Stimulated activated CD4-positive, alpha-beta T cell treated with anti-CD3 and anti-CD28 coated beads, Interleukin-1b, Interleukin-23, amount 100 ng/mL, for 1 hour (primary cell): Measurements from ENCODE around the gene ZNF780A.
"Not testable (repeated sequence)": the region's sequence is repeated elsewhere in the genome, so short reads cannot be mapped to it uniquely, and the experiment has no call there.

Experiments
- DNase-seq, 2 donors: peaks; one replicate each; pipeline ENCODE4 v3.0.0-alpha.2; 2020; ENCODE audit warnings: low read depth in 2 of 2

ZNF780A gene

DNA sequence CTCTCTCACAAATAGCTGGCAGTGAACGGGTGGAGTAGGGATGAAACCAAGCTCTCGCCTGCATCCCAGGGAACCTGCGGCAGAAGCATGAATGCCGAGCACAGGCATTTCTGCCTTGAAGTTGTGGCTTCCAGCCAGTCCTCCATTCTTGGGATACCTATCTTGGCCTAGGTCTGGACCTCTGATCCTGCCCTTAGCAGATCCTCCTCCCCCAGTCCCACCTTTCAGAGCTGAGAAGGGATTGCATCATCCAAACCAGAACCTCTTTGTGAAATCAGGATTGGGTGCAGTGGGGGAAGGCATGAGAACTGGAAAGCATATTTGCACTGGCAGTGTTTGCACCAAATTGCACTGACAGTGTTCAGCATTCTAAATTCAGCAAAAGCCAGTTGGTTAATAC, 5.8 kb downstream of the ZNF780A start:
- DNase-seq = no peak

DNA sequence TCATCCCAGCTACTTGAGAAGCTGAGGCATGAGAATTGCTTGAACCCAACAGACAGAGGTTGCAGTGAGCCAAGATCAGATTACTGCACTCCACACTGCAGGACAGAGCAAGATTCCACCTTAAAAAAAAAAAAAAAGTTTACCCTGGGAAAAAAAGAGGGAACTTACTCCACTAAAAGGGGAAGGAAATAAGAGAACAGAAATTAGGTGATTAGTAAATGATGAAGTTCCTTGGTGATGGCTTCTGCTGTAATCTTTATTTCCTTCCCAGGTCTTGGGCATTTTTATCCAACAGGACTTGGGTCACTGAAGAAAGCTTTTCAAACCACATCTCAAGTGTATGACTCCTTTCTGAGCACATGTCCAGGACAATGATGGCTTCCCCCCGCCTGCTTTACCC, 9.3 kb downstream of the ZNF780A start:
- DNase-seq = no peak

DNA sequence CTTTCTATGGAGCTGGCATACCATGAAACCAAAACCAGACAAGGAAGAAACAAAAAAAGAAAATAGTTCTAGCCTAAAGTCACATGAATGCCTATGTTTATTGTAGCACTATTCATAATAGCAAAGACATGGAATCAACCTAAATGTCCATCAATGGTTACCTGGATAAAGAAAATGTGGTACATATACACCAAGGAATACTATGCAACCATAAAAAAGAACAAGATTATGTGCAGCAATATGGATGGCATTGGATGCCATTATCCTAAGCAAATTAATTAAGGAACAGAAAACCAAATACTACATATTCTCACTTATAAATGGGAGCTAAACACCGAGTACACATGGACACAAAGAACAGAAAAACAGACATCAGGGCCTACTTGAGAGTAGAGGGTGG, 10.5 kb downstream of the ZNF780A start:
- no peak for DNase-seq

DNA sequence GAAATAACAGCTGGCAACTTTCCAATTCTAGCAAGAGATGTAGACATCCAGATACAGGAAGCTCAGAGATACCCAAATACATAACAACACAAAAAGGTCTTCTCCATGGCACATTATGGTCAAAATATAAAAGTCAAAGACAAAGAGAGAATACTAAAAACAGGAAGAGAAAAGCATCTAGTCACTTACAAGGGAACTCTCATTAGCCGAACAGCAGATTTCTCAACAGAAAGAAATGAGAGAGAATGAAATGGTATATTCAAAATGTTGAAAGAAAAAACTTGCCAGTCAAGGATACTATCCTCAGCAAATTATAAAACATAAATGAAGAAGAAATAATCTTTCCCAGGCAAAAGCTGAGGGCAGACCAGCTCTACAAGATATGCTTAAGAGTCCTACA, 12.4 kb downstream of the ZNF780A start:
- DNase-seq = no peak

DNA sequence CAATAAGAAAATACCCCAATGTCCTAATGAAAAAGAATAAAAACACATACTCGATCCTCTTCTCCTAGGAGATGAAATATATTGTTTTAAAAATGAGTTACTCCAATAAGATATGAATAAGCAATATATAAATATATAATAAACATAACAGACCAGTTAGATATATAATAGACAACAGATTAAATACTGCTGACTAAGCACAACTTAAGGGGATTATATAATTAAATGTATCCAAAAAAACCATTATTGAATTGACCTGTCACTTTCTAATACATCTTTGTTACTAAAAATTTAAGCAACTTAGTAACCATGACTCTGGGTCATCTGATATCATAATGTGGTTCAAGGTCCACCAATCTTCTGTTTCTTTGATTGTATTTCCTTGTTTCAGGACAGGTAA, 20.7 kb downstream of the ZNF780A start:
- no peak for DNase-seq

DNA sequence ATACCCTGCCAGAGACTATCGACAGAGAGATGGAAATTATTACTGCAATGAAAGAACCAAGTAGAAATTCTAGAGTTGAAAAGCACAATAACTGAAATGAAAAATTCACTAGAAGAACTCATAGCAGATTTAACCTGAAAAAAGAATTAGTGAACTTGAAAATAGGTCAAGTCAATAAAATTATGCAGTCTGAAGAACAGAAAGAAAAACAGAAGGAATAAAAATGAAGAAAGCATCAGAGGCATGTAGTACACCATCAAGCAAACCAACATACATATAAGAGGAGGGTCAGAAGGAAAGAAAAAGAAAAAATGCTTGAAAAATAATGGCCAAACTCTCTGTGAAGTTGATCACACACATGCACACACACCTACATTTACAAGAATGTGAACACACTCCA, 31.1 kb downstream of the ZNF780A start:
- no peak for DNase-seq

DNA sequence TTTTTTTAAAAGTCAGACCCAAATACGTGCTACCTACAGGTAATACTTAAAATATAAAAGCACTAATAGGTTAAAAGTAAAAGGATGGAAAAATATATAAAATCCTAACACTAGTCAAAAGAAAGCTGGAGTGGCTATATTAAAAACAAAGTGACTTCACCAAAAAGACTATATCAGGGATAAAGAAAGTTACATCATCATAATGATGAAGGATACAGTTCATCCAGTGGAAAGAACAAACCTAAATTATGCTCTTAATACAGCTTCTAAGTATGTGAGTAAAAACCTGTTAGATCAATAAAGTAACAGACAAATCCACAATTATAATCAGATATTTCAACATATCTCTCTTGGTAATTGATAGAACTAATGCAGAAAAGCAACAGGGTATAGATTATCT, 33.6 kb downstream of the ZNF780A start:
- no peak for DNase-seq

DNA sequence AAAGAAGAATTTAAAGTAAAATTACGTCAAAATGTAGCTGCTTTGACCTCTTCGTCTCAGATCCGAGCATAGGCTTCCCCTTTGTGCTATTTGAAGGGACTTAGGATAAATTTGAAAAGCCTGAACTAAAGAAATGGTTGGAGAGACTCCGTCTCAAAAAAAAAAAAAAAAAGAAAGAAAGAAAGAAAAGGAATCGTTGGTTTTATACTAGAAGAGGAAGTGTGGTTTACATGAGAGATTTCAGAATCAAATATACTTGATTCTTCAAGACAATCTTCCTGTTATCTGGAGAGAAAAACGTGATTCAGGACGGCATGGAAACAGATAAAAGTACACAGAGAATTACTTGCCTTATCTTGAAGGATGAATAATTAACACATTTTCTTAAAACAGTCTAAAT, 34.2 kb downstream of the ZNF780A start:
- DNase-seq = no peak

DNA sequence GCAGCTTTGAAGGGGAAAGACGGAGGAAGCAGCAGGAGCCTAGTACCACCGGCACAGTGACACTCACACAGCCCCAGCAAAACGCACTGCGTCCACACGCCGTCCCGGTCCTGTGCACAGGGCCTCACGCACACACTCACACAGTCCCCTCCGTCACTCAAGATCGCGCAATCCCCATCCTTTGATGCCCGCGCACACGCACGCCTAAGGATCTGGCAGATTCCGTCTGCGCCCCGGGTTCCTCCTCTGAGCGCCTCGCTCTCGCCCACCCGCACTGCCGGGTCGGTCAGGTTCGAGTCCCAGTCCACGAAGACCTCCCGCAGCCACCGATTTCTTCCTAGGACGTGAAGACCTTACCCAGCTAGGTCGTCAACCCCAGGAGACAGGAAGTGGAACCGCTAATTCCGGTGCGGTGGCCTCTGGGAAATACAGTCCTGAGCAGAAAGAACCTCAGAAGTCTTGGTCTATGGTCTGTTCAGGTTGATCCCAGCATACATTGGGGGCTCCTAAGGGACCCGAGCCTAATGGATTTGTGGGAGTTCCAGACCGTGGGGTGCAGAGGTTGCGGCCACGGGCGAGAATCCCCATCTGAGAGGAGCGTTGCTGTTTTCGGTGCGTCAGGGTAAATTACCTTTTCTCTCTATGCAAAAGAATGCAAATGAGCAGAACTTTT, 34.8 kb downstream of the ZNF780A start, which contains the start of gene ZNF780B:
Gene ZNF780B, minus strand, starts transcription at position 400 of the 673 bp plus-strand sequence. CDS start 5,899 bp downstream, outside the sequence.
- peak; percentile 15 to 31 for DNase-seq

DNA sequence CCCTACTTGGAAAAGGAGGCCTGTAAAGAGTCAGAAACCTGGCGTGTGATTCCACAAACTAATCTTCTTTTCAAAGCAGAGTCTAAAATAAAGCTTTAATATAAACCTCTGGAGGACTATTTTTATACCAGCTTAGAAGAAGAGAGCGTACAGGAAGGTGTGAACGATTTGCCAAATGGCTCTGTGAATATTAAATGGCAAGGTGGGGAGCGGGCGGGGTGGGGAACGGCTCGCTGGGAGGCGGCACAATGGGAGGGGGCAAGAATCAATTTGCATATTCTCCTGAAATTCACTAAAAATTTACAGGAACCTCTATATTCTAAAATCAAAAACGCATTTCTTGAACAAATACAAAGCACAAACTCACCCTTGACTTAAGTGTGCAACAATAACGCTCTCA, 35.7 kb downstream of the ZNF780A start:
- no peak for DNase-seq

DNA sequence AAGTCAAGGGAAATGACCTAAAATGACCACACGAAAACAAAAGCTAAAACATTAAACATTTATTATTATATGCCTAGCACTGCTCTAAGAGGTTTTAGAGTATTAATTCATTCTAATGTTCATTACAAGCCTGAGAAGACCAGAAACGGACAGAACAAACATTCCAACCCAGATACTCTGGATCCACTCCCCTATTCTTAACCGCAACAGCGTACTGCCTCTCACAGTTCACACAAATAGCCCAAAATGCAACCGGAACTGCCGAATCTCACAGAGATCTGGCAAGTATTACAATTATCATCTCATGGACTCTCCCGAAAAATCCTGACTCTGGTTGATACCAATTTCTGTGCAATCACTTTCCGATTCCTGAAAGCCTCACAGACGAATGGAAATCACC, 36.1 kb downstream of the ZNF780A start:
- DNase-seq = no peak

DNA sequence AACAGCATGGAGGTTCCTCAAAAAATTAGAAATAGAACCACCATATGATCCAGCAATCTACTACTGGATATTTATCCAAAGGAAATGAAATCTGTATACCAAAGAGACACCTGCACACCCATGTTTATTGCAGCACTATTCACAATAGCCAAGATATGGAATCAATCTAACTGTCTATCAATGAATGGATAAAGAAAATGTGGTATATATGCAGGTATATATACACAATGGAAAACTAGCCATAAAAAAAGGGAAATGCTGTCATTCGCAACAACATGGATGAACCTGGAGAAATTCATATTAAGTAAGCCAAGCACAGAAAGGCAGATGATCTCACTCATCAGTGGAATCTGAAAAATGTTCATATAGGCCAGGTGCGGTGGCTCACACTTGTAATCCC, 37.3 kb downstream of the ZNF780A start:
- no peak for DNase-seq

DNA sequence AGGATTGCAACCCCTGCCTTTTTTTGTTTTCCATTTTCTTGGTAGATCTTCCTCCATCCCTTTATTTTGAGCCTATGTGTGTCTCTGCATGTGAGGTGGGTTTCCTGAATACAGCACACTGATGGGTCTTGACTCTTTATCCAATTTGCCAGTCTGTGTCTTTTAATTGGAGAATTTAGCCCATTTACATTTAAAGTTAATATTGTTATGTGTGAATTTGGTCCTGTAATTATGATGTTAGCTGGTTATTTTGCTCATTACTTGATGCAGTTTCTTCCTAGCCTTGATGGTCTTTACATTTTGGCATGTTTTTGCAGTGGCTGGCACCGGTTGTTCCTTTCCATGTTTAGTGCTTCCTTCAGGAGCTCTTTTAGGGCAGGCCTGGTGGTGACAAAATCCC, 49.0 kb downstream of the ZNF780A start:
- not testable (repeated sequence) for DNase-seq

DNA sequence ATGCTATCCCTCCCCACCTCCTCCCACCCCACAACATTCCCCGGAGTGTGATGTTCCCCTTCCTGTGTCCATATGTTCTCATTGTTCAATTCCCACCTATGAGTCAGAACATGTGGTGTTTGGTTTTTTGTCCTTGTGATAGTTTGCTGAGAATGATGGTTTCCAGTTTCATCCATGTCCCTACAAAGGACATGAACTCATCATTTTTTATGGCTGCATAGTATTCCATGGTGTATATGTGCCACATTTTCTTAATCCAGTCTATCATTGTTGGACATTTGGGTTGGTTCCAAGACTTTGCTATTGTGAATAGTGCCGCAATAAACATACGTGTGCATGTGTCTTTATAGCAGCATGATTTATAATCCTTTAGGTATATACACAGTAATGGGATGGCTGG, 52.7 kb downstream of the ZNF780A start:
- DNase-seq = not testable (repeated sequence)

DNA sequence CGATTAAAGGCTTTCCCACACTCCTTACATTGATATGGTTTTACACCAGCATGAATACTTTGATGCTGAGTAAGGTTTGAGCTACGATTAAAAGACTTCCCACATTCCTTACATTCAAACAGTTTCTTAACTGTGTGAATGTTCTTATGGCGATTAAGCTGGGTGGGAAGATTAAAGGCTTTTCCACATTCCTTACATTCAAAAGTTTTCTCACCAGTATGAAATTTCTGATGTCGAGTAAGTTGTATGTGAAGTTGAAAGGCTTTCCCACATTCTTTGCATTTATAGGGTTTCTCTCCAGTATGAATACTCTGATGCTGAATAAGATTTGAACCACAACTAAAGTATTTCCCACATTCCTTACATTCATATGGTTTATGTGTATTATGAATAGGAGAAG, 54.7 kb downstream of the ZNF780A start:
- DNase-seq = no peak

DNA sequence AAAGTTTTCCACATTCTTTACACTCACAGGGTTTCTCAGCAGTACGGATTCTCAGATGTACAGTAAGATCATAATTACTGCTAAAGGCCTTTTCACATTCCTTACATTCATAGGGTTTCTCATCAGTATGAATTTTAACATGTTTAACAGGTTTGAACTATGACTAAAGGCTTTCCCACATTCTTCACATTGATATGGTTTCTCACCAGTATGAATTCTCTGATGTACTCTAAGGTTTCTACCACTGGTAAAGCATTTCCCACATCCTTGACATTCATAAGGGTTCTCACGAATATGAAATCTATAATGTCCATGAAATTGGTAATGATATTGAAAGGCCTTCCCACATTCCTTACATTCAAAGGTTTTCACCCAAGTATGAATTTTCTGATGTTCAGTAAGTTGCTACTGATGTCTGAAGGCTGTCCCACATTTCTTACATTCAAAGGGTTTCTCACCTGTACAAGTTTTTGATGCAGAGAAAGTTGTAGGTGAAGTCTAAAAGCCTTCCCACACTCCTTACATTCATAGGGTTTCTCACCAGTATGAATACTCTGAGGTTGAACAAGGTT, 56.7 kb downstream of the ZNF780A start:
- DNase-seq = no peak

DNA sequence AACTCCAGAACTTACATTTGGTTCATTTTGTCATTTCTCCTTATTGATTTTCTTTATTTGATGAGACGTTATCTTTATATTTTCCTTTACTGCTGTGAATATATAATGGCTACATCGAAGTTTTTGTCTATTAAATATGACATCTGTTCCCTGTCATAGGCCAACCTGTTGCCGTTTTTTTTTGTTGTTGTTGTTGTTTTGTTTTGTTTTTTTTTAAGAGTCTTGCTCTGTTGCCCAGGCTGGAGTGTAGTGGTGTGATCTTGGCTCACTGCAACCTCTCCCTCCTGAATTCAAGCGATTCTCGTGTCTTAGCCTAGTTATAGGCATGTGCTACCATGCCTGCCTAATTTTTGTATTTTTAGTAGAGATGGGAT, 64.2 kb downstream of the ZNF780A start:
- no peak for DNase-seq

DNA sequence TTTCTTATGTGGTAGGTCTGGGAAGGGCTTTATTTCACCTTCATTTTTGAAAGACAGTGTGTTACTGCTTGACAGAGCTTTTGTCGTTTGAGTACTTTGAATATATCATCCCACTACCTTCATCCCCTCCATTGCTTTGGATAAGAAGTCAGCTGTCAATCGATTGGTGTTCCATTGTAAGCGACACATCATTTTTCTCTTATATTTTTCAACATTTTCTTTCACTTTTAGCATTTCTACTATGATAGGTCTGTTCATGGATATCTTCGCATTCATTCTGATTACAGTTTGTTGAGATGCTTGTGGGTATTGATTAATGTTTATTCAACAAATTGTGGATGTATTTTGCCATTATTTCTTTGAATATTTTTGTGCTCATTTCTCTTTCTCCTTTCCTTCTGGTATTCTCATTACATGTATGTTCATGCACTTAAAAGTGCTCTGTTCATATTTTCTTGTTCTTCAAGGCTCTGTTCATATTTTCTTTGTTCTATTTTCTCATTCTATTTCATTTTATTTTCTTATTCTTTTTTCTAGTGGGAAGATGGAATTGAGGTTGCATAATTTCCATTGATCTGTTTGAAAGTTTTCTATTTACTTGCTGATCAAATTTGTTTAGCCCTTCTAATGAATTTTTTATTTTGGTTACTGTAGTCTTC, 64.7 kb downstream of the ZNF780A start:
- no peak for DNase-seq

DNA sequence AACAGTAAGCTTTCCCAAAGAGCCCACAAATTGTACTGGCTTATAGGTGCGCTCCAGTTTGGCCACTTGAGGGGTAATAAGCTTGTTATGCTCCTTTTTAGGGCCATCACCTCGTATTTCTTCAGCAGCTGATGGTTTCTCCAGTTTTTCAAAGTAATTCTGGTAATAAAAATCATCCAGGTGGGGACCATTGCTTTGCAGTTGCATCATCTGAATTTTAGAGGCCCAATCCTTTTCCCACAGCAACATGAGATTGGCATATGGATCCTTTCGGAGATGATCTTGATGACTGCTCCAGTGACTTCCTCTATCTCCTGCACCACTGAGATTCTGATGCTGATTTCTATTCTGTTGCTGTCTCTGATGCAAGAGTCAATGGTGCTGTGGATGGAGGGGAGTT, 66.8 kb downstream of the ZNF780A start:
- no peak for DNase-seq
